HEK293 (cell line): Measurements from ENCODE around the gene HECTD4.

ENCODE experiments used
- CTCF ChIA-PET: fragments of 350-600 bp; formaldehyde crosslinking; extraction: SDS; loops from one replicate; lab custom pipeline; 2021; ENCODE audit warnings: antibody characterized with exemption; lab: Yijun Ruan, JAX
- POLR2A ChIA-PET: fragments of 300-600 bp; formaldehyde crosslinking; extraction: SDS; loops from one replicate; lab custom pipeline; 2020; ENCODE audit warnings: antibody characterized with exemption, inconsistent platforms; lab: Yijun Ruan, JAX
- H3K27ac ChIP-seq: fragments of 200-500 bp; sonication (Bioruptor generic); 2 replicates; pipeline ENCODE4 v1.5.1; 2014; ENCODE audit warnings: low read depth, low read length, control low read depth, inconsistent platforms; ENCODE audit errors: extremely low read depth
- H3K36me3 ChIP-seq, 2 experiments: fragments of 200-500 bp in 1 of 2; sonication (Bioruptor generic) in 1 of 2; 1 replicate in 1 of 2; 2 replicates in 1 of 2; pipeline ENCODE4 v1.5.1; 2014 to 2017; ENCODE audit warnings: inconsistent platforms in 2 of 2, low read length in 2 of 2; ENCODE audit not compliant: control insufficient read depth in 2 of 2, insufficient read depth in 1 of 2
- H3K4me1 ChIP-seq: fragments of 200-500 bp; sonication (Bioruptor generic); 2 replicates; pipeline ENCODE4 v1.5.1; 2014; ENCODE audit warnings: mild to moderate bottlenecking, low read length, inconsistent platforms; ENCODE audit not compliant: control insufficient read depth, insufficient read depth
- H3K4me3 ChIP-seq: 2 replicates; pipeline ENCODE4 v1.5.1; 2011; ENCODE audit warnings: low read depth, mild to moderate bottlenecking, control low read depth, low read length, moderate library complexity
- H3K9me3 ChIP-seq: fragments of 200-500 bp; sonication (Bioruptor generic); 2 replicates; pipeline ENCODE4 v1.5.1; 2014; ENCODE audit warnings: low read depth, low read length, inconsistent platforms; ENCODE audit not compliant: control insufficient read depth, insufficient read depth
- EGR2 ChIP-seq: fragments of 450-650 bp; formaldehyde crosslinking; IDR thresholded peaks from 2 replicates; pipeline ENCODE4 v1.5.1; 2016; ENCODE audit warnings: low read depth, missing biosample characterization, missing genetic modification characterization
- OSR2 ChIP-seq: fragments of 450-650 bp; formaldehyde crosslinking; IDR thresholded peaks from 2 replicates; pipeline ENCODE4 v1.5.1; 2016; ENCODE audit warnings: missing biosample characterization, missing genetic modification characterization
- PRDM1 ChIP-seq: fragments of 450-650 bp; formaldehyde crosslinking; IDR thresholded peaks from 2 replicates; pipeline ENCODE4; 2016; ENCODE audit warnings: missing biosample characterization, missing genetic modification characterization
- ZIC2 ChIP-seq: fragments of 450-650 bp; formaldehyde crosslinking; IDR thresholded peaks from 2 replicates; pipeline ENCODE4 v1.5.1; 2016; ENCODE audit warnings: missing biosample characterization, missing genetic modification characterization
- ZNF155 ChIP-seq: fragments of 450-650 bp; formaldehyde crosslinking; IDR thresholded peaks from 2 replicates; pipeline ENCODE4 v1.5.1; 2016; ENCODE audit warnings: missing biosample characterization, missing genetic modification characterization
- ZNF266 ChIP-seq: fragments of 450-650 bp; formaldehyde crosslinking; IDR thresholded peaks from 2 replicates; pipeline ENCODE4 v1.5.1; 2016; ENCODE audit warnings: missing biosample characterization, missing genetic modification characterization, low read depth
- ZNF548 ChIP-seq: fragments of 450-650 bp; formaldehyde crosslinking; IDR thresholded peaks from 2 replicates; pipeline ENCODE4 v1.5.1; 2016; ENCODE audit warnings: missing biosample characterization, missing genetic modification characterization
- ZNF629 ChIP-seq: fragments of 450-650 bp; formaldehyde crosslinking; IDR thresholded peaks from 2 replicates; pipeline ENCODE4 v1.5.1; 2017; ENCODE audit warnings: missing biosample characterization, missing genetic modification characterization
- ZNF785 ChIP-seq: fragments of 450-650 bp; formaldehyde crosslinking; IDR thresholded peaks from 2 replicates; pipeline ENCODE4 v1.5.1; 2016; ENCODE audit warnings: missing biosample characterization, missing genetic modification characterization
- ZNF837 ChIP-seq: fragments of 450-650 bp; formaldehyde crosslinking; IDR thresholded peaks from 2 replicates; pipeline ENCODE4 v1.5.1; 2016; ENCODE audit warnings: missing biosample characterization, missing genetic modification characterization
- TF ChIP-seq, protein P1 (sequence below): fragments of 450-650 bp; formaldehyde crosslinking; IDR thresholded peaks from 2 replicates; pipeline ENCODE4 v1.5.1; 2017; ENCODE audit warnings: missing biosample characterization, missing genetic modification characterization
- TF ChIP-seq, protein P2 (sequence below): fragments of 450-650 bp; IDR thresholded peaks from 2 replicates; pipeline ENCODE4 v1.5.1; 2018; ENCODE audit warnings: missing biosample characterization, missing genetic modification characterization
- TF ChIP-seq, protein P3 (sequence below): fragments of 450-650 bp; formaldehyde crosslinking; IDR thresholded peaks from 2 replicates; pipeline ENCODE4 v1.5.1; 2016; ENCODE audit warnings: missing biosample characterization, missing genetic modification characterization
- TF ChIP-seq, protein P4 (sequence below): fragments of 450-650 bp; formaldehyde crosslinking; IDR thresholded peaks from 2 replicates; pipeline ENCODE4 v1.5.1; 2016; ENCODE audit warnings: missing biosample characterization, missing genetic modification characterization
- TF ChIP-seq, protein P5 (sequence below): fragments of 450-650 bp; formaldehyde crosslinking; IDR thresholded peaks from 2 replicates; pipeline ENCODE4 v1.5.1; 2017; ENCODE audit warnings: missing biosample characterization, missing genetic modification characterization
- TF ChIP-seq, protein P6 (sequence below): fragments of 450-650 bp; formaldehyde crosslinking; IDR thresholded peaks from 2 replicates; pipeline ENCODE4 v1.5.1; 2016; ENCODE audit warnings: missing biosample characterization, missing genetic modification characterization

HECTD4 gene

DNA sequence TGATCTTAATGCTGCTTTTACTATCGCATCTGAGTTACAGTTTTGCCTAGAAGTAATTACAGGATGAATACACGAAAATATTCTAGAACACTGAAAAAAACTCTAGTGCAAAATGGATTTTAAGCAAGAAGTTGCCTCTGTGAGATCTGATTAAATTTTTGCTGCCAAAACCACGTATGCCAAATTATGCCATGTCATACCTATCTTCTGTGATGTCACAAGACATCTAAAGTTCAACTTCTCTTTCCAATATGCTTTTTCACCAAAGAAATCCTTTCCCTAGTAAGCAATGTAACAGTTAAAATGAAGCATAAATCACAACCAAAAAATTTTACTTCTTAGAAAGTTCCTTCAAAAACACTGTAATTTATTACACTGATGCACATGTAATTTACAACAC, 39.6 kb downstream of the HECTD4 start:
- H3K9me3 ChIP-seq: no peaks in the 10 kb centered on the region
- peaks cover 12% of the 10 kb centered on the region for H3K4me1 ChIP-seq
- POLR2A ChIA-PET: no interaction called here
- TF ChIP-seq ZNF548 (tag by site-specific recombination) (no peak), ZNF629 (peak; percentile 63), PRDM1 (tag by site-specific recombination) (peak; percentile 25; the same call in 1 of the 2 replicates), EGR2 (tag by site-specific recombination) (no peak), ZNF785 (tag by site-specific recombination) (no peak)
- H3K36me3 ChIP-seq: no peaks in the 10 kb centered on the region
- no peak overlapping the region for H3K4me3 ChIP-seq
- H3K27ac ChIP-seq: no peak overlapping the region
- CTCF ChIA-PET: no interaction called here

DNA sequence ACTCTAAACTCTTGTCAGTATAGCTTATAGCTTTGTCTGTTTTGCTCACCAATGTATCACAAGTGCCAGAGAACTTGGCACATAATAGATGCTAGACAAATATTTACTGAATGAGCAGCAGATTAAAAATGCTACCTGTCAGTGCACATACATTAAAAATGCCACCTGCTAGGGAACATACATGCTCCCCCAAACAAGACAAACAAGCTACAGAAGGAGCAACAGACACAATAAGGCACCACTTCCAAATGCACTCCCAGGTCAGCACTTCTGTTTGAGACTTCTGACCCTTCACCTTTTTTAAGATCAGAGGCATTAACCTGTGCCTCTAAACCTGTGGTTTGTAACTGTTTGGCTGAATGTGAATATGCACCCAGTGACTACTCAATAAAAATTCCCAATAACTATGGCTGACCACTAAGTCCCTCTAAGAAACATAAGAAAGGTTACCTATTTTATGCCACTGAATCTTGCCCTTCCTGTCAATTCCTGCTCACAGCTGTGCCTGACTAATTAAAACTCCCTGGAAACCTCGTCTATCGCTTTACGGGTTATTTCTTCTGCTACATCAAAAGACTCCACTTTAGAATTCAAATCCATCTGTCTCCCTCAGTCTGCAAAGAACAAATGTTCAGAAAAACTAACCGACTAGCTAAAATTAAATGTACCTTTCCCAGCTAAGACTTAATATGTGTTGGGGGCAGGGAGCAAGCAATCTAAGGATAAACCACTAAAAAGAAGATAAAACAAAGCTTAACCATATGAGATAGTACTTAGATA, 41.0 kb downstream of the HECTD4 start:
- no peaks in the 10 kb centered on the region for H3K9me3 ChIP-seq
- CTCF ChIA-PET: interaction anchor here (0.6 to 1.2 kb wide), 2 partner anchors 9 to 20 kb away, joined by 3 to 4 read pairs; no protein-coding TSS in a partner anchor
- peaks cover 12% of the 10 kb centered on the region for H3K4me1 ChIP-seq
- H3K27ac ChIP-seq: no peak overlapping the region
- H3K36me3 ChIP-seq: no peaks in the 10 kb centered on the region
- POLR2A ChIA-PET: no interaction called here
- TF ChIP-seq, protein P1, sequence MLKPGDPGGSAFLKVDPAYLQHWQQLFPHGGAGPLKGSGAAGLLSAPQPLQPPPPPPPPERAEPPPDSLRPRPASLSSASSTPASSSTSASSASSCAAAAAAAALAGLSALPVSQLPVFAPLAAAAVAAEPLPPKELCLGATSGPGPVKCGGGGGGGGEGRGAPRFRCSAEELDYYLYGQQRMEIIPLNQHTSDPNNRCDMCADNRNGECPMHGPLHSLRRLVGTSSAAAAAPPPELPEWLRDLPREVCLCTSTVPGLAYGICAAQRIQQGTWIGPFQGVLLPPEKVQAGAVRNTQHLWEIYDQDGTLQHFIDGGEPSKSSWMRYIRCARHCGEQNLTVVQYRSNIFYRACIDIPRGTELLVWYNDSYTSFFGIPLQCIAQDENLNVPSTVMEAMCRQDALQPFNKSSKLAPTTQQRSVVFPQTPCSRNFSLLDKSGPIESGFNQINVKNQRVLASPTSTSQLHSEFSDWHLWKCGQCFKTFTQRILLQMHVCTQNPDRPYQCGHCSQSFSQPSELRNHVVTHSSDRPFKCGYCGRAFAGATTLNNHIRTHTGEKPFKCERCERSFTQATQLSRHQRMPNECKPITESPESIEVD (tag by site-specific recombination): peak; percentile 16; the same call in 1 of the 2 replicates
- TF ChIP-seq OSR2: 0 out of 2 replicates have a peak, but pooled peaks have one; percentile 24
- no peak for TF ChIP-seq ZIC2
- no peak overlapping the region for H3K4me3 ChIP-seq

DNA sequence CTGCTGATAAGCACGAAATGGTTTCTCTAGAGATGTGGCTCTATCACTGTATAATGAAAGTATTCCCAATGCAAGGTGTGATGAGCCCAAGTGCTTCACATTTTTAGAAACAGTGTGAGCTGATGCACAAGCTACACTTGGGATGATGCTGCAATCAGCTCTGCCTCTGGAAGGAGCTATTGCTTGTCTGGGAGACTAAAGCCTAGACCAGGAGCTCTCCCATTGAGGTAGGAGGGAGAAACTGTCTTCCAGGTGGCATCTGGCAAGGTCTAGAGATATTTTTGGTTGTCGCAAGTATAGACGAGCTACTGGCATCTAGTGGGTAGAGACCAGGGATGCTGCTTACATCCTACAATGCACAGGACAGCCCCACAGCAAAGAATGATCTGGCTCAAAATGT, 42.0 kb downstream of the HECTD4 start:
- no peaks in the 10 kb centered on the region for H3K36me3 ChIP-seq
- H3K4me3 ChIP-seq: no peak overlapping the region
- POLR2A ChIA-PET: no interaction called here

More for the DNA sequence above, 42.0 kb downstream of the HECTD4 start:
- no peak overlapping the region for H3K27ac ChIP-seq
- TF ChIP-seq, protein P2, sequence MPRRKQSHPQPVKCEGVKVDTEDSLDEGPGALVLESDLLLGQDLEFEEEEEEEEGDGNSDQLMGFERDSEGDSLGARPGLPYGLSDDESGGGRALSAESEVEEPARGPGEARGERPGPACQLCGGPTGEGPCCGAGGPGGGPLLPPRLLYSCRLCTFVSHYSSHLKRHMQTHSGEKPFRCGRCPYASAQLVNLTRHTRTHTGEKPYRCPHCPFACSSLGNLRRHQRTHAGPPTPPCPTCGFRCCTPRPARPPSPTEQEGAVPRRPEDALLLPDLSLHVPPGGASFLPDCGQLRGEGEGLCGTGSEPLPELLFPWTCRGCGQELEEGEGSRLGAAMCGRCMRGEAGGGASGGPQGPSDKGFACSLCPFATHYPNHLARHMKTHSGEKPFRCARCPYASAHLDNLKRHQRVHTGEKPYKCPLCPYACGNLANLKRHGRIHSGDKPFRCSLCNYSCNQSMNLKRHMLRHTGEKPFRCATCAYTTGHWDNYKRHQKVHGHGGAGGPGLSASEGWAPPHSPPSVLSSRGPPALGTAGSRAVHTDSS: no peak
- TF ChIP-seq, protein P3, sequence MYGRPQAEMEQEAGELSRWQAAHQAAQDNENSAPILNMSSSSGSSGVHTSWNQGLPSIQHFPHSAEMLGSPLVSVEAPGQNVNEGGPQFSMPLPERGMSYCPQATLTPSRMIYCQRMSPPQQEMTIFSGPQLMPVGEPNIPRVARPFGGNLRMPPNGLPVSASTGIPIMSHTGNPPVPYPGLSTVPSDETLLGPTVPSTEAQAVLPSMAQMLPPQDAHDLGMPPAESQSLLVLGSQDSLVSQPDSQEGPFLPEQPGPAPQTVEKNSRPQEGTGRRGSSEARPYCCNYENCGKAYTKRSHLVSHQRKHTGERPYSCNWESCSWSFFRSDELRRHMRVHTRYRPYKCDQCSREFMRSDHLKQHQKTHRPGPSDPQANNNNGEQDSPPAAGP (tag by site-specific recombination): no peak
- no peak for TF ChIP-seq ZNF155 (tag by site-specific recombination)
- TF ChIP-seq ZNF266 (tag by site-specific recombination): no peak
- TF ChIP-seq, protein P4, sequence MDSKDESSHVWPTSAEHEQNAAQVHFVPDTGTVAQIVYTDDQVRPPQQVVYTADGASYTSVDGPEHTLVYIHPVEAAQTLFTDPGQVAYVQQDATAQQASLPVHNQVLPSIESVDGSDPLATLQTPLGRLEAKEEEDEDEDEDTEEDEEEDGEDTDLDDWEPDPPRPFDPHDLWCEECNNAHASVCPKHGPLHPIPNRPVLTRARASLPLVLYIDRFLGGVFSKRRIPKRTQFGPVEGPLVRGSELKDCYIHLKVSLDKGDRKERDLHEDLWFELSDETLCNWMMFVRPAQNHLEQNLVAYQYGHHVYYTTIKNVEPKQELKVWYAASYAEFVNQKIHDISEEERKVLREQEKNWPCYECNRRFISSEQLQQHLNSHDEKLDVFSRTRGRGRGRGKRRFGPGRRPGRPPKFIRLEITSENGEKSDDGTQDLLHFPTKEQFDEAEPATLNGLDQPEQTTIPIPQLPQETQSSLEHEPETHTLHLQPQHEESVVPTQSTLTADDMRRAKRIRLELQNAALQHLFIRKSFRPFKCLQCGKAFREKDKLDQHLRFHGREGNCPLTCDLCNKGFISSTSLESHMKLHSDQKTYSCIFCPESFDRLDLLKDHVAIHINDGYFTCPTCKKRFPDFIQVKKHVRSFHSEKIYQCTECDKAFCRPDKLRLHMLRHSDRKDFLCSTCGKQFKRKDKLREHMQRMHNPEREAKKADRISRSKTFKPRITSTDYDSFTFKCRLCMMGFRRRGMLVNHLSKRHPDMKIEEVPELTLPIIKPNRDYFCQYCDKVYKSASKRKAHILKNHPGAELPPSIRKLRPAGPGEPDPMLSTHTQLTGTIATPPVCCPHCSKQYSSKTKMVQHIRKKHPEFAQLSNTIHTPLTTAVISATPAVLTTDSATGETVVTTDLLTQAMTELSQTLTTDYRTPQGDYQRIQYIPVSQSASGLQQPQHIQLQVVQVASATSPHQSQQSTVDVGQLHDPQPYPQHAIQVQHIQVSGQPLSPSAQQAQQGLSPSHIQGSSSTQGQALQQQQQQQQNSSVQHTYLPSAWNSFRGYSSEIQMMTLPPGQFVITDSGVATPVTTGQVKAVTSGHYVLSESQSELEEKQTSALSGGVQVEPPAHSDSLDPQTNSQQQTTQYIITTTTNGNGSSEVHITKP: peak; percentile 50
- TF ChIP-seq, protein P5, sequence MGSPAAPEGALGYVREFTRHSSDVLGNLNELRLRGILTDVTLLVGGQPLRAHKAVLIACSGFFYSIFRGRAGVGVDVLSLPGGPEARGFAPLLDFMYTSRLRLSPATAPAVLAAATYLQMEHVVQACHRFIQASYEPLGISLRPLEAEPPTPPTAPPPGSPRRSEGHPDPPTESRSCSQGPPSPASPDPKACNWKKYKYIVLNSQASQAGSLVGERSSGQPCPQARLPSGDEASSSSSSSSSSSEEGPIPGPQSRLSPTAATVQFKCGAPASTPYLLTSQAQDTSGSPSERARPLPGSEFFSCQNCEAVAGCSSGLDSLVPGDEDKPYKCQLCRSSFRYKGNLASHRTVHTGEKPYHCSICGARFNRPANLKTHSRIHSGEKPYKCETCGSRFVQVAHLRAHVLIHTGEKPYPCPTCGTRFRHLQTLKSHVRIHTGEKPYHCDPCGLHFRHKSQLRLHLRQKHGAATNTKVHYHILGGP (tag by site-specific recombination): no peak
- TF ChIP-seq, protein P6, sequence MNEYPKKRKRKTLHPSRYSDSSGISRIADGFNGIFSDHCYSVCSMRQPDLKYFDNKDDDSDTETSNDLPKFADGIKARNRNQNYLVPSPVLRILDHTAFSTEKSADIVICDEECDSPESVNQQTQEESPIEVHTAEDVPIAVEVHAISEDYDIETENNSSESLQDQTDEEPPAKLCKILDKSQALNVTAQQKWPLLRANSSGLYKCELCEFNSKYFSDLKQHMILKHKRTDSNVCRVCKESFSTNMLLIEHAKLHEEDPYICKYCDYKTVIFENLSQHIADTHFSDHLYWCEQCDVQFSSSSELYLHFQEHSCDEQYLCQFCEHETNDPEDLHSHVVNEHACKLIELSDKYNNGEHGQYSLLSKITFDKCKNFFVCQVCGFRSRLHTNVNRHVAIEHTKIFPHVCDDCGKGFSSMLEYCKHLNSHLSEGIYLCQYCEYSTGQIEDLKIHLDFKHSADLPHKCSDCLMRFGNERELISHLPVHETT (tag by site-specific recombination): no peak
- no peak for TF ChIP-seq ZNF837 (tag by site-specific recombination)
- CTCF ChIA-PET: interaction anchor here (1.2 kb wide), 1 partner anchor 10 kb away, joined by 4 read pairs; no protein-coding TSS in a partner anchor
- peaks cover 12% of the 10 kb centered on the region for H3K4me1 ChIP-seq
- no peaks in the 10 kb centered on the region for H3K9me3 ChIP-seq
